PC-9 (cell line): Measurements from ENCODE around the gene NRG4. TPM values are rescaled to one million over a fixed set of nuclear protein-coding genes. Genes with fewer than 3 reads are reported as not detected.
A peak's percentile ranks its signal among the peaks of the same experiment; 100 is the strongest.

Source experiments
- BruUV-seq: library from RNA; stranded (reverse); fragments of 400-500 nt; replicated peaks from 2 replicates; lab custom pipeline; 2021; lab: Mats Ljungman, UMichigan
- CTCF ChIA-PET: fragments of 300-600 bp; sonication (Branson Sonifier 250); formaldehyde crosslinking; loops from one replicate; lab custom pipeline; 2022; ENCODE audit warnings: antibody characterized with exemption; lab: Charles Lee
- POLR2A ChIA-PET: fragments of 300-600 bp; sonication (Branson Sonifier 250); formaldehyde crosslinking; loops from one replicate; lab custom pipeline; 2022; ENCODE audit warnings: antibody characterized with exemption; ENCODE audit not compliant: unreplicated experiment; lab: Charles Lee
- DNase-seq, 2 experiments: peaks; one replicate each; pipeline versions ENCODE4 v3.0.0 to v3.0.0-alpha.2; 2015 to 2022; ENCODE audit warnings: mixed read lengths in 1 of 2
- H2AFZ ChIP-seq: fragments of 200-600 bp; sonication (generic); 2 replicates; pipeline ENCODE4 v1.8.1; 2017; ENCODE audit warnings: antibody characterized with exemption
- H3F3A ChIP-seq: fragments of 200-600 bp; sonication (generic); 2 replicates; pipeline ENCODE4 v1.8.1; 2017; ENCODE audit warnings: antibody characterized with exemption, mild to moderate bottlenecking, low read depth; ENCODE audit not compliant: insufficient read depth
- H3K27ac ChIP-seq: fragments of 200-600 bp; sonication (generic); 2 replicates; pipeline ENCODE4 v1.6.1; 2016; ENCODE audit warnings: mixed run types
- H3K27me3 ChIP-seq: fragments of 200-600 bp; sonication (generic); 2 replicates; pipeline ENCODE4 v1.6.1; 2016; ENCODE audit warnings: low read depth, mixed run types; ENCODE audit not compliant: insufficient read depth
- H3K36me3 ChIP-seq: fragments of 200-600 bp; sonication (generic); 2 replicates; pipeline ENCODE4 v1.6.1; 2016; ENCODE audit warnings: low read depth, mixed run types
- H3K4me1 ChIP-seq: fragments of 200-600 bp; sonication (generic); replicated peaks from 2 replicates; pipeline ENCODE4 v1.6.1; 2016; ENCODE audit warnings: mixed run types; ENCODE audit not compliant: insufficient read depth
- H3K4me2 ChIP-seq: fragments of 200-600 bp; sonication (generic); 2 replicates; pipeline ENCODE4 v1.6.1; 2017; ENCODE audit warnings: mixed run types
- H3K4me3 ChIP-seq: fragments of 200-600 bp; sonication (generic); 2 replicates; pipeline ENCODE4 v1.6.1; 2016; ENCODE audit warnings: mixed run types
- H3K79me2 ChIP-seq: fragments of 200-600 bp; sonication (generic); 2 replicates; pipeline ENCODE4 v1.6.1; 2017; ENCODE audit warnings: low read depth, mixed run types
- H3K9me2 ChIP-seq: fragments of 200-600 bp; sonication (generic); 2 replicates; pipeline ENCODE4 v1.8.1; 2017; ENCODE audit warnings: mild to moderate bottlenecking; ENCODE audit not compliant: insufficient read depth
- H3K9me3 ChIP-seq: fragments of 200-600 bp; sonication (generic); 2 replicates; pipeline ENCODE4 v1.8.1; 2016; ENCODE audit warnings: low read depth; ENCODE audit not compliant: insufficient read depth
- H4K20me1 ChIP-seq: fragments of 200-600 bp; sonication (generic); 2 replicates; pipeline ENCODE4 v1.8.1; 2017; ENCODE audit not compliant: insufficient read depth
- EZH2 ChIP-seq: fragments of 200-600 bp; sonication (generic); IDR thresholded peaks from 2 replicates; pipeline ENCODE4 v1.8.0; 2017; ENCODE audit warnings: antibody characterized with exemption, low read depth
- intact Hi-C: fragments of 100-400 bp; cut with micrococcal nuclease; formaldehyde crosslinking; loops from one replicate; pipeline ENCODE4 v1.10.0; 2022; ENCODE audit not compliant: unreplicated experiment
- total RNA-seq: library from RNA; stranded (reverse); gene quantifications from 2 replicates; pipeline ENCODE4 v1.2.3, GENCODE V29; 2021
- TF ChIP-seq, protein P1 (sequence below): fragments of 200-600 bp; sonication (generic); conservative IDR thresholded peaks from 2 replicates; pipeline ENCODE4 v1.6.1; 2017; ENCODE audit warnings: mixed run types, antibody characterized with exemption, mild to moderate bottlenecking, moderate library complexity

NRG4 gene
- total RNA-seq, 1 experiment from 2014 or later: 11.3 TPM

DNA sequence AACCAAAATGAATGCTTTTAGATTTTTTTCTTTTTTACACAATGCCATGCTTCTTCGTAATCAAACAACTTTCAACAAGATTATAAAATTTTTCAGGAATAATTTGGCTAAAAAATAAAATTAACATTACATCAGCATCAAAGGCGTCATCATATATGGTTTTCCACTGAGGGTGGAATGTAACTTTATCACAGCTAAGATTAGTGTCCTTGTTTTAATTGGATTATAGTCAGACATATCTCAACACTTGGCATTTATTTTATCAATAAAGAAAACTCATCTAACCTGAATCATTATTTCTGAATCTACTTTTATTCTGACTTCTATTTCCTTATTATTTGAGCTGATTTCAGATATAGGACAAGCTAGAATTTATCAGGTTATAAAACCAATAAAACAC, 1.6 kb downstream of the NRG4 start:
- POLR2A ChIA-PET: no interaction called here
- no peaks in the 10 kb centered on the region for H3K9me3 ChIP-seq

DNA sequence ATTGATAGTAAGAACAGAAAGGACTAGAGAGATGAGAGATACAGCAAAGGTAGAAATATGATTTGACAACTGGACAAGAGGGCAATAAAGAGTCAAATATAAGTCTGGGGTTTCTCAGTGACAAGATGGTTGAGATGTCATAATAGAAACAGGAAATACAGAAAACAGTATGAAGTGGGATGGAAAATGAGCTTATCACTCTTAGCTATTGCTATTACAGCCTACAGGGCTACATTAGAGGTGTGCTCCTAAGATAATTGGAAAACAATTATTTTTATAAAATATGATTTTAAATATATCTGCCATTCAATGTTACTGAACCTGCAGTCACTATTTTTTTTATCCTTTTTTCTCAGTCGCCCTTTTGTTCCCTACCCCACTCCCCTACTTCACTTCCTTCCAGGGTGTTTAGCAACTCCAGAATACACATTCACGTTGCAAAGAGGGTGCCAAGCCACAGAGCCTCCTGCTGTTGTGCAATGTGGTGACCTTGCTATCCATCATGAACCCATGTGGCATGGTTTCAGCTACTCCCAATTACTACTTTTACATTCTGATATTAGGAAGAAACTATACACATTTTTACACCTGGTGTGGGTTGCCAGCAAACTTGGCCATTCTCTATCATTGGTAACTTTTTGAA, 6.0 kb downstream of the NRG4 start:
- Histone ChIP-seq H3K4me3 (no peak overlapping the region), H3K4me1 (peaks cover under 1% of the 10 kb centered on the region; the same call in 1 of the 2 replicates), H3K27me3 (no peaks in the 10 kb centered on the region), H3F3A (no peaks in the 10 kb centered on the region), H2AFZ (no peak overlapping the region), H3K79me2 (no peaks in the 10 kb centered on the region), H3K9me3 (no peaks in the 10 kb centered on the region), H3K4me2 (no peak overlapping the region), H3K27ac (no peak overlapping the region), H3K36me3 (no peaks in the 10 kb centered on the region), H3K9me2 (no peaks in the 10 kb centered on the region), H4K20me1 (no peaks in the 10 kb centered on the region)
- ChIA-PET CTCF (no interaction called here), POLR2A (no interaction called here)
- no peak for DNase-seq
- intact Hi-C loops: no loop called here
- TF ChIP-seq, protein P1, sequence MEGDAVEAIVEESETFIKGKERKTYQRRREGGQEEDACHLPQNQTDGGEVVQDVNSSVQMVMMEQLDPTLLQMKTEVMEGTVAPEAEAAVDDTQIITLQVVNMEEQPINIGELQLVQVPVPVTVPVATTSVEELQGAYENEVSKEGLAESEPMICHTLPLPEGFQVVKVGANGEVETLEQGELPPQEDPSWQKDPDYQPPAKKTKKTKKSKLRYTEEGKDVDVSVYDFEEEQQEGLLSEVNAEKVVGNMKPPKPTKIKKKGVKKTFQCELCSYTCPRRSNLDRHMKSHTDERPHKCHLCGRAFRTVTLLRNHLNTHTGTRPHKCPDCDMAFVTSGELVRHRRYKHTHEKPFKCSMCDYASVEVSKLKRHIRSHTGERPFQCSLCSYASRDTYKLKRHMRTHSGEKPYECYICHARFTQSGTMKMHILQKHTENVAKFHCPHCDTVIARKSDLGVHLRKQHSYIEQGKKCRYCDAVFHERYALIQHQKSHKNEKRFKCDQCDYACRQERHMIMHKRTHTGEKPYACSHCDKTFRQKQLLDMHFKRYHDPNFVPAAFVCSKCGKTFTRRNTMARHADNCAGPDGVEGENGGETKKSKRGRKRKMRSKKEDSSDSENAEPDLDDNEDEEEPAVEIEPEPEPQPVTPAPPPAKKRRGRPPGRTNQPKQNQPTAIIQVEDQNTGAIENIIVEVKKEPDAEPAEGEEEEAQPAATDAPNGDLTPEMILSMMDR: no peak
- TF ChIP-seq EZH2: no peak
- no TSS peak for BruUV-seq

More for the DNA sequence above, 1.6 kb downstream of the NRG4 start:
- no peaks in the 10 kb centered on the region for H3K9me2 ChIP-seq
- H3K4me2 ChIP-seq: 0 out of 2 replicates have a peak overlapping the region, but pooled peaks have one; percentile 71
- no peaks in the 10 kb centered on the region for H3K36me3 ChIP-seq
- intact Hi-C loops: no loop called here
- H4K20me1 ChIP-seq: no peaks in the 10 kb centered on the region
- no peaks in the 10 kb centered on the region for H3K27me3 ChIP-seq
- no peak for DNase-seq
- no TSS peak for BruUV-seq
- no peaks in the 10 kb centered on the region for H3K79me2 ChIP-seq
- H3K4me1 ChIP-seq: peaks cover 19% of the 10 kb centered on the region
- TF ChIP-seq, protein P1: no peak
- TF ChIP-seq EZH2: no peak
- CTCF ChIA-PET: no interaction called here
- no peaks in the 10 kb centered on the region for H3F3A ChIP-seq
- no peak overlapping the region for H3K27ac ChIP-seq
- H2AFZ ChIP-seq: no peak overlapping the region
- H3K4me3 ChIP-seq: no peak overlapping the region

DNA sequence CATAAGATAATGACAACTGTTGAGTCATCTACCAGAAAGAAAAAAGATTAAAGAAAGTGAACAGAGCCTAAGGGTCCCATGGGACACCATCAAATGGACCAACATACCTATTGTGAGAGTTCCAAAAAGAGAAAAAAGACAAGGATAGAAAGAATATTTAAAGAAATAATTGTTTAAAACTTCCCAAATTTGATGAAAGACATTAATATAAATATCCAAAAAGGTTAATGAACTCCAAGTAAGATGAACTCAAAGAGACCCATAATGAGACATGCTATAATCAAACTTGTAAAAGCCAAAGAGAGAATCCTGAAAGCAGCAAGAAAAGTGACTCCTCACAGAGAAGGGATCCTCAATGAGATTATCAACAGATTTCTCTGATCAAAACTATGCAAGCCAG, 8.9 kb downstream of the NRG4 start:
- Histone ChIP-seq H3K27ac (no peak overlapping the region), H3K4me2 (no peak overlapping the region), H3K27me3 (no peaks in the 10 kb centered on the region), H2AFZ (no peak overlapping the region), H3K9me3 (no peaks in the 10 kb centered on the region), H3K4me1 (no peaks in the 10 kb centered on the region), H4K20me1 (no peaks in the 10 kb centered on the region), H3K79me2 (no peaks in the 10 kb centered on the region), H3K9me2 (no peaks in the 10 kb centered on the region), H3F3A (no peaks in the 10 kb centered on the region), H3K4me3 (no peak overlapping the region), H3K36me3 (no peaks in the 10 kb centered on the region)
- BruUV-seq: no TSS peak
- TF ChIP-seq, protein P1: no peak
- no peak for TF ChIP-seq EZH2
- POLR2A ChIA-PET: interaction anchor here (0.7 kb wide), 1 partner anchor 223 kb away, joined by 4 read pairs; no protein-coding TSS in a partner anchor
- DNase-seq: no peak
- intact Hi-C loops: no loop called here
- CTCF ChIA-PET: no interaction called here
